UCSD-AML1 (cell line): ENCODE measurements around the gene PRDX4.
"Not testable (repeated sequence)": the region's sequence is repeated elsewhere in the genome, so short reads cannot be mapped to it uniquely, and the experiment has no call there.

Experiments
- DNase-seq: peaks from one replicate; lab custom pipeline; 2025; ENCODE audit not compliant: unreplicated experiment; lab: John Stamatoyannopoulos, UW

The PRDX4 gene

GRCh38 chrX:23670528-23670927, 3.2 kb downstream of the PRDX4 start:
- DNase-seq: no peak

- DNase-seq: no peak
Observed at GRCh38 chrX:23673108-23673507, 5.8 kb downstream of the PRDX4 start.

- DNase-seq: not testable (repeated sequence)
Observed at GRCh38 chrX:23676486-23676885, 9.2 kb downstream of the PRDX4 start.

- no peak for DNase-seq
Observed at GRCh38 chrX:23692166-23692565, 24.9 kb downstream of the PRDX4 start.

GRCh38 chrX:23694606-23695005, 27.3 kb downstream of the PRDX4 start:
- DNase-seq: peak; percentile 16

GRCh38 chrX:23699636-23700194, 32.4 kb downstream of the PRDX4 start:
- no peak for DNase-seq

GRCh38 chrX:23704673-23705206, 37.4 kb downstream of the PRDX4 start:
- no peak for DNase-seq

- no peak for DNase-seq
Observed at GRCh38 chrX:23705235-23705634, 37.9 kb downstream of the PRDX4 start.

GRCh38 chrX:23720117-23720677, 52.9 kb downstream of the PRDX4 start:
- no peak for DNase-seq

GRCh38 chrX:23726191-23726590, 58.9 kb downstream of the PRDX4 start:
- DNase-seq: peak; percentile 40

GRCh38 chrX:23727206-23727605, 59.9 kb downstream of the PRDX4 start:
- DNase-seq: no peak

- DNase-seq: no peak
Observed at GRCh38 chrX:23729214-23729613, 61.9 kb downstream of the PRDX4 start.

GRCh38 chrX:23731951-23732350, 64.7 kb downstream of the PRDX4 start:
- DNase-seq: no peak

- DNase-seq: no peak
Observed at GRCh38 chrX:23732704-23733103, 65.4 kb downstream of the PRDX4 start.
